HG02610 (cell line): Measurements from ENCODE around the gene KIAA1210.
"Not testable (repeated sequence)": the region's sequence is repeated elsewhere in the genome, so short reads cannot be mapped to it uniquely, and the experiment has no call there.

ENCODE experiments used
- ATAC-seq: cut with Tn5 transposase; IDR thresholded peaks from one replicate; pipeline ENCODE4 v1.9.1; 2021; ENCODE audit warnings: mild to moderate bottlenecking, moderate library complexity; ENCODE audit not compliant: unreplicated experiment

The KIAA1210 gene

DNA sequence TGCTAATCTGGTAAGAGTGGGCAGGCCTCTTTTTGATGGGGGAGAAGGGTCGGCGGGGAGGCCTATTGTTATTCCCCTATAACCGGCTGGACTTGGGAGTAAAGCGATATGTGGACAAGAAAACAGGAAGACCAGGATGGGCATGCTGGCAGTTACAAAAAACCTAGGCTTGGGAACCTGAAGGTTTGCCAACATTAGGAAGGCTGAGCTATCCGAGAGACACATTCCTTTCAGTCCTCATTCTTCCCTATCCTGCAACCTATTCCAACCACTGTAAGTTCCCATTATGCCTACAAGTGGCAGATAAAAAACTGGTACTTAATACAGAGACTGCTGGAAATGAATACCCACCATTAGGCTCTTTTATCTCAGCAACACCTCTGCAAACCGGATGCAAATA is 87.2 kb downstream of the KIAA1210 start:
- no peak for ATAC-seq

- no peak for ATAC-seq
Observed at GRCh38 chrX:119036107-119037029, 91.2 kb downstream of the KIAA1210 start.

- ATAC-seq: no peak
Observed at GRCh38 chrX:119030990-119031389, 96.6 kb downstream of the KIAA1210 start.

- not testable (repeated sequence) for ATAC-seq
Observed at GRCh38 chrX:119029656-119030055, 98.0 kb downstream of the KIAA1210 start.

- ATAC-seq: no peak
Observed at GRCh38 chrX:119028733-119029330, 98.8 kb downstream of the KIAA1210 start.
